ENCODE results near the gene NPY2R. TPM values are rescaled to one million over a fixed set of nuclear protein-coding genes. Genes with fewer than 3 reads are reported as not detected.

The NPY2R gene, protein sequence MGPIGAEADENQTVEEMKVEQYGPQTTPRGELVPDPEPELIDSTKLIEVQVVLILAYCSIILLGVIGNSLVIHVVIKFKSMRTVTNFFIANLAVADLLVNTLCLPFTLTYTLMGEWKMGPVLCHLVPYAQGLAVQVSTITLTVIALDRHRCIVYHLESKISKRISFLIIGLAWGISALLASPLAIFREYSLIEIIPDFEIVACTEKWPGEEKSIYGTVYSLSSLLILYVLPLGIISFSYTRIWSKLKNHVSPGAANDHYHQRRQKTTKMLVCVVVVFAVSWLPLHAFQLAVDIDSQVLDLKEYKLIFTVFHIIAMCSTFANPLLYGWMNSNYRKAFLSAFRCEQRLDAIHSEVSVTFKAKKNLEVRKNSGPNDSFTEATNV
- total RNA-seq, result 1 to 10 TPM in 1 of 4 donors, under 1 TPM in 2, not detected in 1; 0.34 to 4.4 (median 0.65) TPM

DNA sequence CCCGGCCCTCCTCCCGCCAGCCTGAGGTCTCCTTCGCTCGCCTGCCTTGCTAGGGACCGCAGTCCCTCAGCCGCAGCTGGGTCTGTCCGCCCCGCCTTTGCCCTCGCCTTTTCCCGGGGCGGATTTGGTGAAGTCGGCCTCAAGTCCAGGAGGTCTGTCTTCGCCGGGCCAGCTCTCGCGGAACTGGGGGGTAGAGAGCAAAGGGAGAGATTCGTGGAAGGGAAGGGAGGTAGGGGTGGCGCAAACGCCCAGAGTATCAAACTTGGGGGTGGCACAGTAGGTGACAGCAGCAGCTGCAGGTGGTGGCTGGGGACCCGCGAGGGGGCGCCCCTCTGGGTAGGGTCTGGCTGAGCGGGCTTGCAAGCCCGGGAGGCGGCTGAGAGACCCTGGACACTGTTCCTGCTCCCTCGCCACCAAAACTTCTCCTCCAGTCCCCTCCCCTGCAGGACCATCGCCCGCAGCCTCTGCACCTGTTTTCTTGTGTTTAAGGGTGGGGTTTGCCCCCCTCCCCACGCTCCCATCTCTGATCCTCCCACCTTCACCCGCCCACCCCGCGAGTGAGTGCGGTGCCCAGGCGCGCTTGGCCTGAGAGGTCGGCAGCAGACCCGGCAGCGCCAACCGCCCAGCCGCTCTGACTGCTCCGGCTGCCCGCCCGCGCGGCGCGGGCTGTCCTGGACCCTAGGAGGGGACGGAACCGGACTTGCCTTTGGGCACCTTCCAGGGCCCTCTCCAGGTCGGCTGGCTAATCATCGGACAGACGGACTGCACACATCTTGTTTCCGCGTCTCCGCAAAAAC is at the start of gene NPY2R:
NPY2R (plus strand) TSS at position 379 of the 797 bp plus-strand sequence. CDS start 5,304 bp downstream, outside the sequence.
- TF ChIP-seq, protein P1, sequence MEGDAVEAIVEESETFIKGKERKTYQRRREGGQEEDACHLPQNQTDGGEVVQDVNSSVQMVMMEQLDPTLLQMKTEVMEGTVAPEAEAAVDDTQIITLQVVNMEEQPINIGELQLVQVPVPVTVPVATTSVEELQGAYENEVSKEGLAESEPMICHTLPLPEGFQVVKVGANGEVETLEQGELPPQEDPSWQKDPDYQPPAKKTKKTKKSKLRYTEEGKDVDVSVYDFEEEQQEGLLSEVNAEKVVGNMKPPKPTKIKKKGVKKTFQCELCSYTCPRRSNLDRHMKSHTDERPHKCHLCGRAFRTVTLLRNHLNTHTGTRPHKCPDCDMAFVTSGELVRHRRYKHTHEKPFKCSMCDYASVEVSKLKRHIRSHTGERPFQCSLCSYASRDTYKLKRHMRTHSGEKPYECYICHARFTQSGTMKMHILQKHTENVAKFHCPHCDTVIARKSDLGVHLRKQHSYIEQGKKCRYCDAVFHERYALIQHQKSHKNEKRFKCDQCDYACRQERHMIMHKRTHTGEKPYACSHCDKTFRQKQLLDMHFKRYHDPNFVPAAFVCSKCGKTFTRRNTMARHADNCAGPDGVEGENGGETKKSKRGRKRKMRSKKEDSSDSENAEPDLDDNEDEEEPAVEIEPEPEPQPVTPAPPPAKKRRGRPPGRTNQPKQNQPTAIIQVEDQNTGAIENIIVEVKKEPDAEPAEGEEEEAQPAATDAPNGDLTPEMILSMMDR (IDR thresholded peaks at IDR 0.05; ENCODE audit: low read depth), result no peak

DNA sequence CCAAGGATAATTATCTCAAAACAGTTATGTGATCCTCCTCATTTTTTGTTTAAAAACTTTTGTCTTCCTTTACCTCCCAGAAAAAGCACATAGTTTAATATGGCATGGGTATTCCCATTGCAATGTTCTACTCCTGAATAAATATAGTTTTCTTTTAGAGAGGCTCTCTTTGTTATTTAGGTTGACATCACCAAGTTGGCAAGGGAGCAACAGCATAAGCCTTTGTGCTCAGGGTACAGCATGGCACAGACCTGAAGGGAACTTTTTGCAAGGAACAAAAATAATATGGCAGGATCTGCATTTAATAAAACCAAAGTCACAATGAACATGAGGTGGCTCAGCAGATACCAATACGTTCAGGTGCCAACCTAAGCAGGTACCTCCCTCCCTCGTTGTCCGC is 47.1 kb upstream of the NPY2R start:
- TF ChIP-seq, protein P1 (IDR thresholded peaks at IDR 0.05; ENCODE audit: low read depth), result no peak

DNA sequence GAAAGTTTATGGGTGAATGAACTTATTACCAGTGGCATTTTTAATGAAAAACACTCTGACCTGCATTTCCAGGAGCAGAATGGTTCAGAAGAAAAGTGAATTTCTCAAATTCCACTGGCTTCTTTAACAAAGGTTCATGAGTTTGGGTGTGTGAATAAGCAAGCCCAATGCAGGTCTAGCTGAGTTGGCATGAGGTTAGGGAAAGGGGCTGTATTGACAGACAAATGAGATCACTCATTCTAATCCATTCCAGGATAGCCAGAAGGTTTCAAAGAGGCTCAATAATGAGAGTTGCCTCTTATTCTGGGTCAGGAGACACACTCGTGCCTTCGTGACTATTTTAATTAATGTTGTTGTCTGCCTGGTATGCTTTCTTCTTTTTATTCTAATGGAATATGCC is 43.7 kb upstream of the NPY2R start:
- TF ChIP-seq, protein P1 (IDR thresholded peaks at IDR 0.05; ENCODE audit: low read depth), result no peak

DNA sequence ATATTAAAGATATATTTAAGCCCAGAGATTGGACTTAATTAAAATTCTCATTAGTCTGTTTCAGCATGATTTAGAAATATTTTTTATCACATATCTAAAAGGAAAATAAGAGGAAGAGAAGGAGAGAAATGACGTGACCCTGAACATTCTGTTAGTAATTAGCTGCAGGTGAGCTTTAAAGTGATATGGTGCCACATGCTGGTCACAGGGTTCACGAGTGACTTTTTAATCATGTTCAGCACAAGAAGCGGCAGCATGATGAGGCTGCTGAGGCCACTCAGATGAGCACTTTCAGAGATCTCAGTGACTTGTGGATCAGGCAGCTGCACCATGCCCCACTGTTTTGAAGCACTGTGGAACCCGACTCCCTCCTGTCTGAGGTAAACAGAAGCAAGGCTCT is 37.9 kb upstream of the NPY2R start:
- TF ChIP-seq, protein P1 (IDR thresholded peaks at IDR 0.05; ENCODE audit: low read depth), result no peak

DNA sequence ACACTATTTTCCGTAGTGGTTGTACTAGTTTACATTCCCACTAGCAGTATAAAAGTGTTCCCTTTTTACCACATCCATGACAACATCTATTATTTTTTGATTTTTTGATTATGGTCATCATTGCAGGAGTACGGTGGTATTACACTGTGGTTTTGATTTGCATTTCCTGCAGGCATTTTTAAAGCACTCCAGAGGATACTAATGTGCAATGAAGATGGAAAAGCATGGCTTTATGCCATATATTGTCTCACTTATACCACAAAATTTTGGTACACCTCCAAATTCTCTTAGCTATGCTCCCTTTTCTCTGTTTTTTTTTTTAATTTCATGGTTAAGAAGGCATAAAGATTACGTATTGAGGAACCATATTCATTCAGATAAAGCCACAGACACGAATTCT is 35.1 kb upstream of the NPY2R start:
- TF ChIP-seq, protein P1 (IDR thresholded peaks at IDR 0.05; ENCODE audit: low read depth), result no peak

DNA sequence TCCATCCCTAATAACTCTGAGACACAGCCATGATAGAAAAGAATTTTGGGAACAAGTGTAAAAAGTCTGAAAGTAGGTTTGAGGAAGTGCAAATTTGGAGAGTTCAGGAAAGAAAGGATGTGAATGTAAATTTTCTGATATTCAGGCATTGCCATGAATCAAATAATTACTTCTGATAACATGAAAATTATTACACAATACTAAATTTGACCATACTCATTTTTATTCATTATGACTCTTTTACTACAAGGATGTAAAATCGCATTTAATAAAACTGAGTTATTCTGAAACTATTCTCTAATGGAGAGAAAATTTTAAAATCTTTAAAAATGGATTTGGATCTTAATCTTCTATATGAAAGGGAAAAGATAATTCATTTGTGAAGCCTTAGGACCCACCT is 33.8 kb upstream of the NPY2R start:
- TF ChIP-seq, protein P1 (IDR thresholded peaks at IDR 0.05; ENCODE audit: low read depth), result no peak

DNA sequence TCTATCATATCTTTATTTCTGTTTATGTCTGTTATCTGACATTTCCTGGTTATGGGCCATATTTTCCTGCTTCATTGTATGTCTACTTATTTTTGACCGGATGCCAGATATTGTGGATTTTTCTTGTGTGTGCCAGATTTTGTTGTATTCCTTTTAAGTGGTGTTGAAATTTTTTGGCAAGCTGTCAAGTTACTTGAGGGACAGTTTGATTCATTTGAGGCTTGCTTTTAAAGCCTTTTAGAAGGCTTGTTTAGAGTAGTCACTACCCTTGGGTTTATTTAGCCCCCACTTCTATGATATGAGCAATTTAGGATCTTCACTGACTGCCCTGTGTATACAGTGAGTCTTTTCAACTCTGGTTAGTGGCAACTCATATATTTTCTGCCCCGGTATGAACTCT is 29.2 kb upstream of the NPY2R start:
- TF ChIP-seq, protein P1 (IDR thresholded peaks at IDR 0.05; ENCODE audit: low read depth), result no peak

Data from subcutaneous adipose tissue (tissue), 4 donors.